Liver (tissue), 9 donors: ENCODE measurements around the gene ETNPPL. TPM values are rescaled to one million over a fixed set of nuclear protein-coding genes. Genes with fewer than 3 reads are reported as not detected.

ENCODE experiments used
- DNase-seq: peaks from one replicate; pipeline ENCODE4 v3.0.0-alpha.2; 2017; ENCODE audit warnings: low spot score
- H3K27ac ChIP-seq, 2 donors: one replicate each; pipeline ENCODE4 v1.7.0; 2013; ENCODE audit warnings: inconsistent platforms in 2 of 2, low read length in 2 of 2, control low read depth in 1 of 2, low read depth in 1 of 2, mild to moderate bottlenecking in 1 of 2
- H3K27me3 ChIP-seq, 4 donors: one replicate each; pipeline versions ENCODE4 v1.6.1 to v1.7.0; 2013; ENCODE audit warnings: low read length in 3 of 4, inconsistent platforms in 1 of 4, mild to moderate bottlenecking in 1 of 4, moderate library complexity in 1 of 4; ENCODE audit not compliant: control insufficient read depth in 4 of 4, insufficient read depth in 4 of 4
- H3K36me3 ChIP-seq, 4 donors: one replicate each; pipeline versions ENCODE4 v1.6.1 to v1.7.0; 2013; ENCODE audit warnings: low read length in 3 of 4, mild to moderate bottlenecking in 3 of 4, low read depth in 1 of 4, moderate library complexity in 1 of 4; ENCODE audit not compliant: control insufficient read depth in 4 of 4, insufficient read depth in 3 of 4
- H3K4me1 ChIP-seq, 4 donors: one replicate each; pipeline versions ENCODE4 v1.6.1 to v1.7.0; 2013; ENCODE audit warnings: low read length in 3 of 4, mild to moderate bottlenecking in 3 of 4, moderate library complexity in 1 of 4; ENCODE audit not compliant: control insufficient read depth in 4 of 4, insufficient read depth in 4 of 4
- H3K4me3 ChIP-seq, 3 donors: one replicate each; pipeline versions ENCODE4 v1.6.1 to v1.7.0; 2013; ENCODE audit warnings: low read length in 3 of 3, control low read depth in 1 of 3, low read depth in 1 of 3, mild to moderate bottlenecking in 1 of 3
- H3K9ac ChIP-seq, 2 donors: one replicate each; pipeline ENCODE4 v1.7.0; 2013; ENCODE audit warnings: low read length in 2 of 2, mild to moderate bottlenecking in 2 of 2, moderate library complexity in 2 of 2, control low read depth in 1 of 2, low read depth in 1 of 2
- H3K9me3 ChIP-seq, 4 donors: one replicate each; pipeline versions ENCODE4 v1.6.1 to v1.7.0; 2013; ENCODE audit warnings: low read length in 3 of 4; ENCODE audit not compliant: control insufficient read depth in 4 of 4
- ATF3 ChIP-seq: IDR thresholded peaks from 2 replicates; pipeline ENCODE4 v1.6.1; 2016; ENCODE audit warnings: antibody characterized with exemption
- CTCF ChIP-seq: fragments of 150-350 bp; IDR thresholded peaks from 2 replicates; pipeline ENCODE4 v1.5.1; 2017; ENCODE audit warnings: improper control_type of control experiment, low read depth, low read length; ENCODE audit not compliant: missing input control
- EGR1 ChIP-seq, 2 donors: IDR thresholded peaks; 2 replicates each; pipeline ENCODE4 v1.6.1; 2016 to 2018; ENCODE audit warnings: antibody characterized with exemption in 2 of 2, low read depth in 2 of 2
- FOXA1 ChIP-seq: IDR thresholded peaks from 2 replicates; pipeline ENCODE4 v1.6.1; 2016; ENCODE audit warnings: antibody characterized with exemption
- FOXA2 ChIP-seq: IDR thresholded peaks from 2 replicates; pipeline ENCODE4 v1.6.1; 2016; ENCODE audit warnings: antibody characterized with exemption
- GABPA ChIP-seq, 2 donors: IDR thresholded peaks in 1 of 2; conservative IDR thresholded peaks in 1 of 2; 2 replicates each; pipeline ENCODE4 v1.6.1; 2016; ENCODE audit warnings: antibody characterized with exemption in 2 of 2, mild to moderate bottlenecking in 1 of 2, moderate library complexity in 1 of 2
- HNF4A ChIP-seq, 2 donors: conservative IDR thresholded peaks; 2 replicates each; pipeline ENCODE4 v1.6.1; 2016; ENCODE audit warnings: antibody characterized with exemption in 2 of 2, mild to moderate bottlenecking in 2 of 2
- HNF4G ChIP-seq: IDR thresholded peaks from 2 replicates; pipeline ENCODE4 v1.6.1; 2016; ENCODE audit warnings: antibody characterized with exemption
- JUND ChIP-seq, 2 donors: IDR thresholded peaks; 2 replicates each; pipeline ENCODE4 v1.6.1; 2016; ENCODE audit warnings: antibody characterized with exemption in 2 of 2
- MAX ChIP-seq: IDR thresholded peaks from 2 replicates; pipeline ENCODE4 v1.6.1; 2016; ENCODE audit warnings: antibody characterized with exemption
- NR2F2 ChIP-seq: IDR thresholded peaks from 2 replicates; pipeline ENCODE4 v1.6.1; 2016; ENCODE audit warnings: antibody characterized with exemption
- RAD21 ChIP-seq, 2 donors: IDR thresholded peaks; 2 replicates each; pipeline ENCODE4 v1.6.1; 2016; ENCODE audit warnings: antibody characterized with exemption in 2 of 2, mild to moderate bottlenecking in 2 of 2
- REST ChIP-seq: IDR thresholded peaks from 2 replicates; pipeline ENCODE4 v1.6.1; 2016; ENCODE audit warnings: antibody characterized with exemption, mild to moderate bottlenecking
- RXRA ChIP-seq, 2 donors: IDR thresholded peaks; 2 replicates each; pipeline ENCODE4 v1.6.1; 2017 to 2018; ENCODE audit warnings: antibody characterized with exemption in 2 of 2, mild to moderate bottlenecking in 1 of 2
- SP1 ChIP-seq: IDR thresholded peaks from 2 replicates; pipeline ENCODE4 v1.6.1; 2018; ENCODE audit warnings: antibody characterized with exemption, mild to moderate bottlenecking
- TAF1 ChIP-seq: conservative IDR thresholded peaks from 2 replicates; pipeline ENCODE4 v1.6.1; 2016; ENCODE audit warnings: antibody characterized with exemption, mild to moderate bottlenecking
- YY1 ChIP-seq: IDR thresholded peaks from 2 replicates; pipeline ENCODE4 v1.6.1; 2016; ENCODE audit warnings: antibody characterized with exemption, mild to moderate bottlenecking
- ZBTB33 ChIP-seq: IDR thresholded peaks from 2 replicates; pipeline ENCODE4 v1.6.1; 2016; ENCODE audit warnings: antibody characterized with exemption
- WGBS: extraction: QIAGEN DNeasy Blood & Tissue Kit; methylation state at CpG from one replicate; pipeline ENCODE4 v1.1.7; 2013; 5-methylcytosine and 5-hydroxymethylcytosine counted together
- polyA plus RNA-seq, 2 donors: library from polyadenylated mRNA; stranded (reverse) in 1 of 2; unstranded in 1 of 2; fragments of 200-250 nt in 1 of 2; fragments of >200 nt in 1 of 2; fragmentation: Nextera tagmentation in 1 of 2; extraction: Ambion mirVana in 1 of 2; gene quantifications; one replicate each; pipeline versions ENCODE4 v1.2.1 to v1.2.3, GENCODE V29; 2013 to 2015
- total RNA-seq, 2 donors: library from RNA; depleted of rRNA; stranded (reverse); fragments of >200 nt; gene quantifications; one replicate each; pipeline ENCODE4 v1.2.3, GENCODE V29; 2014
- donor health status: healthy.
- donor health status: healthy.
- donor health status: healthy.
- donor health status: healthy.
- donor health status: healthy.

The ETNPPL gene
- total and polyA plus RNA-seq, 4 donors = 2.5 to 43.3 (median 25.3) TPM

GRCh38 chr4:108738003-108738706, 24.7 kb downstream of the ETNPPL start (continued):
- no peak for TF ChIP-seq ZBTB33

GRCh38 chr4:108731006-108731405, 31.8 kb downstream of the ETNPPL start:
- DNase-seq = no peak
- TF ChIP-seq REST = no peak
- TF ChIP-seq JUND (IDR thresholded peaks at IDR 0.05) = no peak
- no peak for TF ChIP-seq MAX
- no peak for TF ChIP-seq TAF1
- no peak for TF ChIP-seq RXRA (IDR thresholded peaks at IDR 0.05)
- TF ChIP-seq SP1 = no peak
- TF ChIP-seq NR2F2 = no peak
- Histone ChIP-seq H3K27ac (peak overlapping the region in 1 of 2 donors; percentile 62), H3K9me3 (no peaks in the 10 kb centered on the region), H3K9ac (no peak overlapping the region), H3K4me1 (peaks cover 2 to 17% (median 12%) of the 10 kb centered on the region in 4 donors), H3K4me3 (no peak overlapping the region), H3K36me3 (no peaks in the 10 kb centered on the region), H3K27me3 (no peaks in the 10 kb centered on the region)
- 65% methylated on average over 3 of the region's 3 CpGs for WGBS

- WGBS = 30% methylated on average over 1 of the region's 1 CpG
- Histone ChIP-seq H3K4me3 (no peak overlapping the region), H3K27ac (peak overlapping the region; percentile 47 to 70), H3K27me3 (no peaks in the 10 kb centered on the region), H3K36me3 (no peaks in the 10 kb centered on the region), H3K9me3 (no peaks in the 10 kb centered on the region), H3K4me1 (peaks cover 2 to 17% (median 12%) of the 10 kb centered on the region in 4 donors), H3K9ac (no peak overlapping the region)
- peak; percentile 57 for DNase-seq
- peak; percentile 88 to 96 for TF ChIP-seq RXRA (IDR thresholded peaks at IDR 0.05)
- peak; percentile 77 for TF ChIP-seq YY1
- TF ChIP-seq JUND (IDR thresholded peaks at IDR 0.05) = peak in 1 of 2 donors; percentile 95
- peak; percentile 63 for TF ChIP-seq REST
- TF ChIP-seq FOXA1 = peak; percentile 73
- peak; percentile 91 for TF ChIP-seq NR2F2
- peak; percentile 71 for TF ChIP-seq MAX
- TF ChIP-seq HNF4A (conservative IDR thresholded peaks at IDR 0.05) = peak; percentile 99
- no peak for TF ChIP-seq FOXA2
- TF ChIP-seq TAF1 = no peak
- peak; percentile 31 for TF ChIP-seq ATF3
- TF ChIP-seq EGR1 (IDR thresholded peaks at IDR 0.05; ENCODE audit: low read depth in 2 of 2) = no peak
- peak; percentile 53 to 65 for TF ChIP-seq RAD21 (IDR thresholded peaks at IDR 0.05)
- no peak for TF ChIP-seq CTCF
- peak; percentile 97 for TF ChIP-seq HNF4G
- no peak for TF ChIP-seq GABPA (IDR thresholded peaks at IDR 0.05 in 1 of 2, conservative IDR thresholded peaks at IDR 0.05 in 1 of 2)
Measured at GRCh38 chr4:108730579-108730978, 32.3 kb downstream of the ETNPPL start.
